HCT116 (cell line): ENCODE measurements around the gene DPYD. TPM values are rescaled to one million over a fixed set of nuclear protein-coding genes. Genes with fewer than 3 reads are reported as not detected.

ENCODE experiments used
- ATAC-seq: fragments of 200-7000 bp; cut with Tn5 transposase; 2 replicates; pipeline ENCODE4 v1.9.1; 2020; ENCODE audit warnings: mild to moderate bottlenecking, moderate library complexity
- Bru-seq: library from RNA; stranded (reverse); fragments of 400-500 nt; gene quantifications from one replicate; lab custom pipeline; 2021; lab: Mats Ljungman, UMichigan
- BruChase-seq, 2 experiments: library from RNA; stranded (reverse); fragments of 400-500 nt; gene quantifications; one replicate each; lab custom pipeline; 2021; lab: Mats Ljungman, UMichigan
- BruUV-seq: library from RNA; stranded (reverse); fragments of 400-500 nt; replicated peaks from 2 replicates; lab custom pipeline; 2021; lab: Mats Ljungman, UMichigan
- CTCF ChIA-PET: fragments of 300-600 bp; sonication (Branson Sonifier 250); formaldehyde crosslinking; loops from one replicate; lab custom pipeline; 2021; ENCODE audit warnings: antibody characterized with exemption; lab: Charles Lee
- POLR2A ChIA-PET: fragments of 300-600, 350-600 bp; sonication (Branson Sonifier 250); formaldehyde crosslinking; loops from one replicate; lab custom pipeline; 2021; ENCODE audit warnings: antibody characterized with exemption; lab: Charles Lee
- RAD21 ChIA-PET, 2 experiments: fragments of 300-600 bp; sonication (Branson Sonifier 250); formaldehyde crosslinking; loops; one replicate each; lab custom pipeline; 2023; ENCODE audit warnings: low total read pairs in 2 of 2; ENCODE audit not compliant: uncharacterized antibody in 2 of 2, unreplicated experiment in 2 of 2, low non-redundant PET in 1 of 2; lab: Charles Lee
- DNase-seq: peaks from one replicate; pipeline ENCODE4 v3.0.0-alpha.2; 2010; ENCODE audit warnings: low read depth, low spot score
- H2AFZ ChIP-seq: fragments of 200-600 bp; shearing (Covaris generic), sonication (generic); 2 replicates; pipeline ENCODE4 v1.6.1; 2017; ENCODE audit warnings: low read depth, mixed run types, mixed read lengths, antibody characterized with exemption, low read length; ENCODE audit not compliant: poor library complexity, severe bottlenecking
- H3K27ac ChIP-seq: 2 replicates; pipeline ENCODE4 v1.5.1; 2012; ENCODE audit warnings: low read depth, low read length
- H3K27me3 ChIP-seq: fragments of 200-600 bp; sonication (generic); 2 replicates; pipeline ENCODE4 v1.6.1; 2016; ENCODE audit warnings: mixed run types, low read length, mixed read lengths; ENCODE audit not compliant: insufficient read depth
- H3K36me3 ChIP-seq, 2 experiments: fragments of 200-500 bp in 1 of 2; fragments of 200-600 bp in 1 of 2; sonication (Bioruptor generic) in 1 of 2; sonication (generic) in 1 of 2; 2 replicates each; pipeline versions ENCODE4 v1.5.1 to v1.6.1; 2014 to 2016; ENCODE audit warnings: low read length in 2 of 2, inconsistent platforms in 1 of 2, mixed read lengths in 1 of 2, mixed run types in 1 of 2; ENCODE audit not compliant: insufficient read depth in 2 of 2, control insufficient read depth in 1 of 2
- H3K4me1 ChIP-seq, 2 experiments: fragments of 200-600 bp in 1 of 2; sonication (generic) in 1 of 2; 2 replicates each; pipeline versions ENCODE4 v1.5.1 to v1.6.1; 2012 to 2017; ENCODE audit warnings: low read length in 2 of 2, inconsistent platforms in 1 of 2, mild to moderate bottlenecking in 1 of 2, mixed read lengths in 1 of 2, mixed run types in 1 of 2, moderate library complexity in 1 of 2; ENCODE audit not compliant: insufficient read depth in 2 of 2, control insufficient read depth in 1 of 2
- H3K4me2 ChIP-seq: fragments of 200-600 bp; sonication (generic); 2 replicates; pipeline ENCODE4 v1.6.1; 2017; ENCODE audit warnings: mixed run types, low read length, mixed read lengths
- H3K4me3 ChIP-seq, 2 experiments: fragments of 200-600 bp in 1 of 2; sonication (generic) in 1 of 2; replicated peaks in 1 of 2; 2 replicates each; pipeline ENCODE4 v1.5.1; 2011 to 2016; ENCODE audit warnings: low read length in 2 of 2, control low read depth in 1 of 2, low read depth in 1 of 2, mild to moderate bottlenecking in 1 of 2, mixed read lengths in 1 of 2, mixed run types in 1 of 2
- H3K79me2 ChIP-seq: fragments of 200-600 bp; sonication (generic); 2 replicates; pipeline ENCODE4 v1.6.1; 2017; ENCODE audit warnings: mild to moderate bottlenecking, mixed run types, low read length, moderate library complexity, mixed read lengths; ENCODE audit not compliant: insufficient read depth
- H3K9ac ChIP-seq: fragments of 200-600 bp; sonication (generic); 2 replicates; pipeline ENCODE4 v1.6.1; 2016; ENCODE audit warnings: low read length, mixed read lengths
- H3K9me2 ChIP-seq: fragments of 200-600 bp; sonication (generic), shearing (Covaris generic); 2 replicates; pipeline ENCODE4 v1.6.1; 2017; ENCODE audit warnings: mixed run types, mild to moderate bottlenecking, moderate library complexity; ENCODE audit not compliant: insufficient read depth
- H3K9me3 ChIP-seq, 2 experiments: fragments of 200-500 bp in 1 of 2; fragments of 200-600 bp in 1 of 2; sonication (Bioruptor generic) in 1 of 2; sonication (generic) in 1 of 2; 2 replicates each; pipeline ENCODE4 v1.6.1; 2014 to 2017; ENCODE audit warnings: low read length in 2 of 2, mixed read lengths in 2 of 2, inconsistent platforms in 1 of 2, low read depth in 1 of 2, mild to moderate bottlenecking in 1 of 2, mixed run types in 1 of 2, moderate library complexity in 1 of 2; ENCODE audit not compliant: control insufficient read depth in 1 of 2, insufficient read depth in 1 of 2
- H4K20me1 ChIP-seq: fragments of 200-600 bp; sonication (generic), shearing (Covaris generic); 2 replicates; pipeline ENCODE4 v1.6.1; 2017; ENCODE audit warnings: mixed run types, mild to moderate bottlenecking, moderate library complexity; ENCODE audit not compliant: insufficient read depth
- CBX3 ChIP-seq: IDR thresholded peaks from 2 replicates; pipeline ENCODE4 v1.6.1; 2012; ENCODE audit warnings: low read depth
- CEBPB ChIP-seq: IDR thresholded peaks from 2 replicates; pipeline ENCODE4 v1.6.1; 2012; ENCODE audit warnings: low read depth
- CTCF ChIP-seq, 3 experiments: fragments of 200-600 bp in 1 of 3; sonication (generic) in 1 of 3; IDR thresholded peaks in 2 of 3; conservative IDR thresholded peaks in 1 of 3; 2 replicates each; pipeline ENCODE4 v1.5.1; 2012 to 2017; ENCODE audit warnings: low read depth in 2 of 3, low read length in 2 of 3, antibody characterized with exemption in 1 of 3, borderline replicate concordance in 1 of 3, control low read depth in 1 of 3, mild to moderate bottlenecking in 1 of 3, mixed read lengths in 1 of 3, mixed run types in 1 of 3, moderate library complexity in 1 of 3; ENCODE audit not compliant: insufficient read depth in 1 of 3
- EGR1 ChIP-seq: IDR thresholded peaks from 2 replicates; pipeline ENCODE4 v1.6.1; 2012; ENCODE audit warnings: low read depth
- EZH2 ChIP-seq: fragments of 200-600 bp; sonication (generic); IDR thresholded peaks from 2 replicates; pipeline ENCODE4 v1.6.1; 2017; ENCODE audit warnings: antibody characterized with exemption, mixed run types
- EZH2phosphoT487 ChIP-seq: fragments of 200-600 bp; IDR thresholded peaks from 2 replicates; pipeline ENCODE4 v1.6.1; 2018; ENCODE audit warnings: antibody characterized with exemption, borderline replicate concordance
- FOSL1 ChIP-seq: IDR thresholded peaks from 2 replicates; pipeline ENCODE4 v1.6.1; 2012; ENCODE audit warnings: low read depth
- JUND ChIP-seq: IDR thresholded peaks from 2 replicates; pipeline ENCODE4 v1.6.1; 2012
- POLR2A ChIP-seq: IDR thresholded peaks from 2 replicates; pipeline ENCODE4 v1.7.0; 2011; ENCODE audit warnings: borderline replicate concordance; ENCODE audit not compliant: insufficient read depth, insufficient read length; ENCODE audit errors: extremely low read depth
- POLR2AphosphoS5 ChIP-seq: IDR thresholded peaks from 2 replicates; pipeline ENCODE4 v1.6.1; 2011; ENCODE audit warnings: mild to moderate bottlenecking, low read depth, low read length, moderate library complexity
- RAD21 ChIP-seq: IDR thresholded peaks from 2 replicates; pipeline ENCODE4 v1.6.1; 2012; ENCODE audit warnings: low read depth, mild to moderate bottlenecking
- SIN3A ChIP-seq: IDR thresholded peaks from 2 replicates; pipeline ENCODE4 v1.6.1; 2012; ENCODE audit warnings: low read depth
- SP1 ChIP-seq: IDR thresholded peaks from 2 replicates; pipeline ENCODE4 v1.6.1; 2012; ENCODE audit warnings: low read depth
- SRF ChIP-seq: IDR thresholded peaks from 2 replicates; pipeline ENCODE4 v1.6.1; 2012; ENCODE audit warnings: low read depth
- TCF7L2 ChIP-seq: IDR thresholded peaks from 2 replicates; pipeline ENCODE4 v1.7.0; 2011; ENCODE audit warnings: borderline replicate concordance, inconsistent platforms; ENCODE audit not compliant: insufficient read depth, insufficient read length; ENCODE audit errors: extremely low read depth
- YY1 ChIP-seq: IDR thresholded peaks from 2 replicates; pipeline ENCODE4 v1.6.1; 2011; ENCODE audit warnings: low read length, low read depth, moderate library complexity, mild to moderate bottlenecking; ENCODE audit not compliant: insufficient replicate concordance; ENCODE audit errors: extremely low read depth
- ZFX ChIP-seq: fragments of 450-650 bp; IDR thresholded peaks from 2 replicates; pipeline ENCODE4 v1.6.1; 2017
- ZNF274 ChIP-seq: fragments of 200-500 bp; sonication (Bioruptor generic); IDR thresholded peaks from 2 replicates; pipeline ENCODE4 v1.6.1; 2014; ENCODE audit warnings: mild to moderate bottlenecking, low read depth, low read length, inconsistent platforms
- intact Hi-C: fragments of 100-400 bp; cut with micrococcal nuclease; formaldehyde crosslinking; loops from 2 replicates; pipeline ENCODE4 v1.10.0; 2022
- long read RNA-seq: library from polyadenylated mRNA; unstranded; transcript quantifications from one replicate; pipeline ENCODE4 v2.0.0, GENCODE V29; 2021; ENCODE audit not compliant: unreplicated experiment
- polyA plus RNA-seq: library from polyadenylated mRNA; unstranded; fragments of >200 nt; gene quantifications from 2 replicates; pipeline ENCODE4 v1.2.1, GENCODE V29; 2012; ENCODE audit warnings: missing spikeins
- total RNA-seq: library from RNA; stranded (reverse); gene quantifications from one replicate; pipeline ENCODE4 v1.2.1, GENCODE V29; 2021; ENCODE audit not compliant: unreplicated experiment
- TF ChIP-seq, protein P1 (sequence below): IDR thresholded peaks from 2 replicates; pipeline ENCODE4 v1.6.1; 2012
- TF ChIP-seq, protein P2 (sequence below): IDR thresholded peaks from 2 replicates; pipeline ENCODE4 v1.6.1; 2012
- TF ChIP-seq, protein P3 (sequence below): IDR thresholded peaks from 2 replicates; pipeline ENCODE4 v1.6.1; 2012; ENCODE audit warnings: low read depth

DPYD gene
- total RNA-seq (1.7 TPM), Bru-seq, nascent RNA (percentile 32 among the genes with signal in this experiment), BruChase-seq, experiment 1, labeled RNA remaining after a 6-hour chase (percentile 18 among the genes with signal in this experiment), BruChase-seq, experiment 2, labeled RNA remaining after a 2-hour chase (percentile 21 among the genes with signal in this experiment)
- polyA plus RNA-seq, result 0.72 and 1.1 TPM in 2 replicates
- long read RNA-seq, full-length matches to known transcripts, result 1 of 2 reads
- long read RNA-seq, partial matches to known transcripts, result 1 of 2 reads
- long read RNA-seq, other reads (novel, unspliced or antisense), result 0 of 2 reads

- H3K9me2 ChIP-seq, result no peaks in the 10 kb centered on the region
- POLR2A ChIA-PET, result no interaction called here
- CTCF ChIA-PET, result interaction anchor here (1.5 to 1.7 kb wide), 2 partner anchors 547 to 677 kb away, joined by 3 read pairs; no protein-coding TSS in a partner anchor
- no peaks in the 10 kb centered on the region for H3K36me3 ChIP-seq
- H3K27me3 ChIP-seq, result no peaks in the 10 kb centered on the region
- H3K9ac ChIP-seq, result peak within 1 kb of the TSS; percentile 56
- H2AFZ ChIP-seq, result peak within 1 kb of the TSS; percentile 99
- peak within 1 kb of the TSS; percentile 44 for H3K27ac ChIP-seq
- intact Hi-C loops, result no loop called here
- H3K9me3 ChIP-seq, result no peaks in the 10 kb centered on the region
- no TSS peak for BruUV-seq
- ATAC-seq (peak; percentile 94), DNase-seq (peak; percentile 65)
- peaks cover 0 to 10% of the 10 kb centered on the region in 2 experiments; a peak in 2 of 4 replicates for H3K4me1 ChIP-seq
- RAD21 ChIA-PET, result no interaction called here
- H3K4me2 ChIP-seq, result peak within 1 kb of the TSS; percentile 96
- no peaks in the 10 kb centered on the region for H4K20me1 ChIP-seq
- H3K4me3 ChIP-seq, result peak within 1 kb of the TSS; percentile 59 to 70
- H3K79me2 ChIP-seq, result no peaks in the 10 kb centered on the region
- TF ChIP-seq POLR2AphosphoS5 (peak; percentile 57), CTCF (IDR thresholded peaks at IDR 0.05 in 2 of 3, conservative IDR thresholded peaks at IDR 0.05 in 1 of 3; ENCODE audit: borderline replicate concordance in 1 of 3, insufficient read depth in 1 of 3, low read depth in 2 of 3, low read length in 2 of 3) (no peak), SIN3A (no peak), FOSL1 (no peak), YY1 (no peak), EZH2 (no peak), EGR1 (peak; percentile 64), SRF (no peak), ZNF274 (no peak), POLR2A (no peak), TCF7L2 (peak; percentile 30), CBX3 (0 out of 2 replicates have a peak, but pooled peaks have one; percentile 9), JUND (no peak), ZFX (no peak), EZH2phosphoT487 (no peak), RAD21 (no peak), CEBPB (no peak), SP1 (peak; percentile 18; the same call in 1 of the 2 replicates)
- TF ChIP-seq, protein P1, sequence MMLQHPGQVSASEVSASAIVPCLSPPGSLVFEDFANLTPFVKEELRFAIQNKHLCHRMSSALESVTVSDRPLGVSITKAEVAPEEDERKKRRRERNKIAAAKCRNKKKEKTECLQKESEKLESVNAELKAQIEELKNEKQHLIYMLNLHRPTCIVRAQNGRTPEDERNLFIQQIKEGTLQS, result no peak
- TF ChIP-seq, protein P2, sequence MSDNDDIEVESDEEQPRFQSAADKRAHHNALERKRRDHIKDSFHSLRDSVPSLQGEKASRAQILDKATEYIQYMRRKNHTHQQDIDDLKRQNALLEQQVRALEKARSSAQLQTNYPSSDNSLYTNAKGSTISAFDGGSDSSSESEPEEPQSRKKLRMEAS, result no peak; the same call in 1 of the 2 replicates
- TF ChIP-seq, protein P3, sequence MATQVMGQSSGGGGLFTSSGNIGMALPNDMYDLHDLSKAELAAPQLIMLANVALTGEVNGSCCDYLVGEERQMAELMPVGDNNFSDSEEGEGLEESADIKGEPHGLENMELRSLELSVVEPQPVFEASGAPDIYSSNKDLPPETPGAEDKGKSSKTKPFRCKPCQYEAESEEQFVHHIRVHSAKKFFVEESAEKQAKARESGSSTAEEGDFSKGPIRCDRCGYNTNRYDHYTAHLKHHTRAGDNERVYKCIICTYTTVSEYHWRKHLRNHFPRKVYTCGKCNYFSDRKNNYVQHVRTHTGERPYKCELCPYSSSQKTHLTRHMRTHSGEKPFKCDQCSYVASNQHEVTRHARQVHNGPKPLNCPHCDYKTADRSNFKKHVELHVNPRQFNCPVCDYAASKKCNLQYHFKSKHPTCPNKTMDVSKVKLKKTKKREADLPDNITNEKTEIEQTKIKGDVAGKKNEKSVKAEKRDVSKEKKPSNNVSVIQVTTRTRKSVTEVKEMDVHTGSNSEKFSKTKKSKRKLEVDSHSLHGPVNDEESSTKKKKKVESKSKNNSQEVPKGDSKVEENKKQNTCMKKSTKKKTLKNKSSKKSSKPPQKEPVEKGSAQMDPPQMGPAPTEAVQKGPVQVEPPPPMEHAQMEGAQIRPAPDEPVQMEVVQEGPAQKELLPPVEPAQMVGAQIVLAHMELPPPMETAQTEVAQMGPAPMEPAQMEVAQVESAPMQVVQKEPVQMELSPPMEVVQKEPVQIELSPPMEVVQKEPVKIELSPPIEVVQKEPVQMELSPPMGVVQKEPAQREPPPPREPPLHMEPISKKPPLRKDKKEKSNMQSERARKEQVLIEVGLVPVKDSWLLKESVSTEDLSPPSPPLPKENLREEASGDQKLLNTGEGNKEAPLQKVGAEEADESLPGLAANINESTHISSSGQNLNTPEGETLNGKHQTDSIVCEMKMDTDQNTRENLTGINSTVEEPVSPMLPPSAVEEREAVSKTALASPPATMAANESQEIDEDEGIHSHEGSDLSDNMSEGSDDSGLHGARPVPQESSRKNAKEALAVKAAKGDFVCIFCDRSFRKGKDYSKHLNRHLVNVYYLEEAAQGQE, result no peak
These were observed at the start of gene DPYD for GRCh38 chr1:97920832-97921571. DPYD (minus strand) TSS chr1:97921034; CDS start chr1:97920922, 112 bp downstream.
